ENCODE data around the gene PI3.
"Not testable (repeated sequence)": the region's sequence is repeated elsewhere in the genome, so short reads cannot be mapped to it uniquely, and the experiment has no call there.

Gene PI3, protein sequence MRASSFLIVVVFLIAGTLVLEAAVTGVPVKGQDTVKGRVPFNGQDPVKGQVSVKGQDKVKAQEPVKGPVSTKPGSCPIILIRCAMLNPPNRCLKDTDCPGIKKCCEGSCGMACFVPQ

DNA sequence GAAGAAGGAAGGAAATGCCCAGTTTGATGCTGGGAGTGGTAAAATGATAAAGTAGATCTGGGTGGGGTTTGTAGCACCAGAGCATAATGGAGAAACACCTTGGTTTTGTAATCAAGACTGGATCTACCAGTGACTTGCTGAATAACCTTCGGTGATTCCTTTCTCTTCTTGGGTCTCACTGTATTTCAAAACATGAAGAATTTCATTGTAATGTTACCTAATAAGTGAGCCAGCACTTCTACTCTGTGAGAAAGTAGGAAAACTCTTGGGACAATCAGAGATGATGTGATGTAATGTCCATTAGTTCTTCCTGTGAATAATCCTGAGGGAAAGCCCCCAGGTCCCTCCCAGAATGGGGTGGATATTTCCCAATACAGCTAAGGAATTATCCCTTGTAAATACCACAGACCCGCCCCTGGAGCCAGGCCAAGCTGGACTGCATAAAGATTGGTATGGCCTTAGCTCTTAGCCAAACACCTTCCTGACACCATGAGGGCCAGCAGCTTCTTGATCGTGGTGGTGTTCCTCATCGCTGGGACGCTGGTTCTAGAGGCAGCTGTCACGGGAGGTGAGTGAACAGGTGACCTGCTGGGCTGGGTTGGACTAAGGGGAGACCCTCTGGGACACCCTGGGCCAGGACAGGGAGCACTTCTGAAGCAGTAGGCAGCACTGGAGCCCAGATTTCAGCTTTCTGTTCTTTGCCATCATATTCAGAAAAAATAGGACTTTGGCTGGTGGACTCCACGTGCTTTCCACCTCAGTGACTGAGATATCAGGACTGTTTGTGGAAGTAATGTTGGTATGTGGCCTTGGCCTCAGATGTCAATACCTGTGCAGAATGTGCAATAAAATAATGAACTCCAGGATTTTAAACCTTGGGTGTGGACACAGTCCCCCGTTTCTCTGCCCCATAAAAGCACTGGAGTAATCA is at the start of gene PI3:
Gene PI3 (plus strand): TSS at position 469 of the 931 bp plus-strand sequence. CDS start 21 bp downstream, at position 490.
- Histone ChIP-seq H3K36me3 (replicated peaks) (no peaks in the 10 kb centered on the region), H3K9me3 (no peaks in the 10 kb centered on the region), H3K4me1 (no peaks in the 10 kb centered on the region), H3K27me3 (ENCODE audit: low read depth) (no peaks in the 10 kb centered on the region), H3K4me3 (no peak within 1 kb of the TSS)
- no peak for DNase-seq (ENCODE audit: low spot score in 2 of 2)
- in situ Hi-C loops (cut with MboI; ENCODE audit: low sequenced_read_pairs), result no loop called here

DNA sequence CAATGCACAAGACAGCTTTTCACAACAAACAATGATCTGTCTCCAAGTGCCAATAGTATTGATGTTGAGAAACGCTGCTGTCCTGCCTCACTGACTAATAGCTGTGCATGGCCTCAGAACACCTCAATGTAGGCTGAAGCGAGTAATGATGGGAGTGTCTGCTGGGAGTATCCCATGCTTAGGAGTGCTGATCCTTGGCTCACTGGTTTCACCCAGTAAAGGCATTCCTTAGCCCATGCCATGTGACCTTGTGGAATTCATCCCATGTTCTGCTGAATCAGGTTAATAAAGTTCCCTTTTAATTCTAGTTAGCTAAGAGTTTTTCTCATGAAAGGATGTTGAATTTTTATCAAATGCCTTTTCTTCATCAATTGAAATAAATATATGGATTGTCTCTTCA is 46.6 kb upstream of the PI3 start:
- no peaks in the 10 kb centered on the region for H3K4me1 ChIP-seq
- H3K36me3 ChIP-seq (replicated peaks), result no peaks in the 10 kb centered on the region
- no peak overlapping the region for H3K4me3 ChIP-seq
- H3K9me3 ChIP-seq, result no peaks in the 10 kb centered on the region
- H3K27me3 ChIP-seq (ENCODE audit: low read depth), result peaks cover 4% of the 10 kb centered on the region; the same call in 1 of the 2 replicates
- in situ Hi-C loops (cut with MboI; ENCODE audit: low sequenced_read_pairs), result no loop called here
- DNase-seq (ENCODE audit: low spot score in 2 of 2), result no peak

DNA sequence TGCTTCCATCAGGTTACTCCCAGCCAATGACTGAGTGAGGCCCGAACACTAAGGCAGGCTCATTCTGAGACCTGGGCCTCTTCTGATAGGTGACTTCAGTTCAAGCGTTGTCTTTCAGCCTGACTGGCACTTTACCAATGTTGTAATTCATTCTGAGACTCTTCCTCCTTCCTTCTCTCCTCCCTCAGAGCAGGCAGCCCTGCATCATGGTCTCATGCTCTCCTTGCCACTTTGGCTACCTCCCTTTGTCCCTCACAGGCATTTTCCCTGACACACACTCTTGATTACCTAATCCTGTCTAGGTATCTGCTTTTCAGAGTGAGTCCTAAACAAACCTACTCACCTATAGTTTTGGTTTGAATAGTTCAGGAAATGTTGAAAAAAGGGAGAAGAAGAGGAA is 37.8 kb upstream of the PI3 start:
- DNase-seq (ENCODE audit: low spot score in 2 of 2), result no peak
- in situ Hi-C loops (cut with MboI; ENCODE audit: low sequenced_read_pairs), result no loop called here
- Histone ChIP-seq H3K9me3 (no peaks in the 10 kb centered on the region), H3K36me3 (replicated peaks) (no peaks in the 10 kb centered on the region), H3K4me1 (no peaks in the 10 kb centered on the region), H3K4me3 (no peak overlapping the region), H3K27me3 (ENCODE audit: low read depth) (no peaks in the 10 kb centered on the region)

DNA sequence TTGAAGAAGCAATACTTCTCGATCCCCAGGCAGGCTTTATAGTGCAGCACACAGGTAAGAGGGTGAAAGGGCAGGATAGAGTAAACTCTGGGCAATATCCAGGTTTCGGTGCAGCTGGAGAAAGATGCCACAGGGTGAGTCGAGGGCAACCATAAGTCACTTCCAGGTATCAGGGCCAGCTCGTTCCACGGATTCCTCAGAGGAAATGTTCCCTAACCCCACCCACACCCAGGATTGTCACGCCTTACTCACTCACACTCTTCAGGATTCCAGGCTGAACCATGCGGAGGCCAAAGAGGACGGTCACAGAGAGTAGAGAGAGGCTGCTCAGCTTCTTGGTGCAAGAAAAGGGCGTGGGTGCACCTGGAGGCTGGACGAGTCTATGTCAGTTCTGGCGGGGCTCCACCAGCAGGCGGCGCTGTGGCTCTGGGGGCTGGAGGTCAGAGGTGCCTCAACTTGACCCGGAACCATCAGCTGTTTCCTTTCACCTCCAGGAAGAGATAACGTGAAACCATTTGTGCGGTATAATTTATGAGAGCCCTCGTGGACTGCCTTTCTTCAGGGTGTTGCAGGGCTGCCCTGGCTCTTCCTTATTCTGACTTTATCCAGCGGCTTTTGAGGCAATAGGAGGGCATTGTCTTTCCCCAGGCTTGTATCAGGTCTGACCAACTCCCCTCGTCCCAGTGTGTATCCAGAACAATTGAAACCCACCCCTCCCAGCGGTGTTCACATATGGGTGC is 36.0 kb upstream of the PI3 start:
- Histone ChIP-seq H3K4me3 (no peak overlapping the region), H3K9me3 (no peaks in the 10 kb centered on the region), H3K4me1 (no peaks in the 10 kb centered on the region), H3K27me3 (ENCODE audit: low read depth) (peaks cover under 1% of the 10 kb centered on the region; the same call in 1 of the 2 replicates), H3K36me3 (replicated peaks) (no peaks in the 10 kb centered on the region)
- peak; percentile 5 to 83 for DNase-seq (ENCODE audit: low spot score in 2 of 2)
- in situ Hi-C loops (cut with MboI; ENCODE audit: low sequenced_read_pairs), result no loop called here

DNA sequence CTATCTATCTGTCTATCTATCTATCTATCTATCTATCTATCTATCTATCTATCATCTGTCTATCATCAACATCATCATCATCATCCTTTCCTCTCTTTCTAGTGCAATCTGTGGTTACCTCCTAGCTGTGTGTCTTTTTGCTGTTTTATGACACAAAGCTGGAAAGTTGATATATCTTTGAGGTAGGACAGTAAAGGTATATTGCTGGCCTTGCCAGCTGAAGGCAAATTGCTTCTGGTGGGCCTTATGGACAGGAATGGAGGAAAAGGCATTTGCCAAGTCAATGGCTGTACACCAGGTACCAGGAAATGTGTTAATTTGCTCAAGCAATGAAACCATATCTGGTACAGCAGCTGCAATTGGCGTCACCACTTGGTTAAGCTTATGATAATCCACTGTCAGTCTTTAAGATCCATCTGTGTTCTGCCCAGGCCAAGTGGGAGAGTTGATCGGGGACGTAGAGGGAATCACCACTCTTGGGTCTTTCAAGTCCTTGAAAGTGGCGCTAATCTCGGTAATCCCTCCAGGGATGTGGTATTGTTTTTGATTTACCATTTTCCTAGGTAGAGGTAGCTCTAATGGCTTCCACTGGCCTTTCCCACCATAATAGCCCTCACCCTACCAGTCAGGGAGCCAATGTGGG is 34.8 kb upstream of the PI3 start:
- DNase-seq (ENCODE audit: low spot score in 2 of 2); H3K27me3 ChIP-seq (ENCODE audit: low read depth); H3K4me3 ChIP-seq; in situ Hi-C loops (cut with MboI; ENCODE audit: low sequenced_read_pairs); H3K36me3 ChIP-seq (replicated peaks); H3K4me1 ChIP-seq; H3K9me3 ChIP-seq: not testable (repeated sequence)

DNA sequence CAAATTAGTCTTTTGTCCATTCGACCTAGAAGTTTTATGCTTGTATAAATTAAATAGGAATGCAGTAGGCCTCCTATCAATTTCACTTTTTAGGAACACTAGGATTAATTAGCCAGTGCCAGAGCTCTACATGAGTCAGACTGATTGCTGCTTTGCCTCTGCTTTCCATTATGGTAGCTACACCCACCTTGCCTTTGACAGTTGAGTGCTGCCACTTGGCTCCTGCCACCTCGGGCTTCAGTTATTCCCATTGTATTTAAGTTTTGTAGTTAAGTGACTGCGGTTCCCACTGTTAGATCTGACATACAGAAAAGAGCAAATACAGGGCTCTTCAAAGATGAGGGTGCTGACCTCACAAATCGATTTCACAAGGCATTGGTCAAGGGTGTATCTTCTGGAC is 33.9 kb upstream of the PI3 start:
- Histone ChIP-seq H3K36me3 (replicated peaks) (no peaks in the 10 kb centered on the region), H3K4me3 (no peak overlapping the region), H3K9me3 (no peaks in the 10 kb centered on the region), H3K27me3 (ENCODE audit: low read depth) (peaks cover 9% of the 10 kb centered on the region), H3K4me1 (no peaks in the 10 kb centered on the region)
- in situ Hi-C loops (cut with MboI; ENCODE audit: low sequenced_read_pairs), result no loop called here
- no peak for DNase-seq (ENCODE audit: low spot score in 2 of 2)

DNA sequence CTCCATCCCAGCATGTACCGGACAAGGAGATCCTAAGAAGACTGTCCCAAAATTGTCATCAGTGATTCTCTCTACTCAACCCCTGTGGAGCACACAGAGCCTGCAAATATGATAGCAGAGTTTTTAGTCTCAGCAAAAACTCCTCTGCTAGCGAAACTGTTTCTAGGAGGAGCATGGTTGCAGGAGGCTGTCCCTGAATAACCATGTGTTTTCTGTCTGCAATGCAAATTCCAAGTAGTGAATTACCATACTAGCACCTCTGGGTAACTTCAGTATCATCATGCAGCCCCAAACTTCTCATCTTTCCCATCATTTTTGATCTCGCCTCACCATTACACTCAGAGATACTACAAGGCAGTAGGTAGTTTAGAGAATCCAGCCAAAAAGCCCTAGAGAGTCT is 25.6 kb upstream of the PI3 start:
- Histone ChIP-seq H3K36me3 (replicated peaks) (no peaks in the 10 kb centered on the region), H3K4me3 (no peak overlapping the region), H3K4me1 (no peaks in the 10 kb centered on the region), H3K9me3 (no peaks in the 10 kb centered on the region), H3K27me3 (ENCODE audit: low read depth) (peaks cover 5% of the 10 kb centered on the region)
- no peak for DNase-seq (ENCODE audit: low spot score in 2 of 2)
- in situ Hi-C loops (cut with MboI; ENCODE audit: low sequenced_read_pairs), result no loop called here

DNA sequence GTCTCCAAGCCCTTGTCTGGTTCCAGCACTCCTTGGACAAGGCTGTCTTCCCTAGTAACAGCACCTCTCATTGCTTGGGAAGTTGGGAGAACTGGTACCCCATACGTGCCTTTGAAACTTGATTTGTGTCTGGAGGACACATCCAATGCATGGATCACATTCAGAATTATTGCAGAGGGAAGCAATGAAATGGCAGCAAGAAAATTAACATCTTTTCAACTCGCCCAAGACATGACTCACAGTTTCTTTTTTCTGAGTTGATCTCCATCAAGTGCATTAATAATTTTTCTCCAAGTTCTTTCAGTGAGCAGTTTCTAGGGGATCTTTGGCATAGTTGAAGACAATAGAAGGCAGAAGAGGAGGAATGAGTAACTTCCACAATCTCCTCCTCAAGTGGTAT is 22.3 kb upstream of the PI3 start:
- Histone ChIP-seq H3K9me3 (no peaks in the 10 kb centered on the region), H3K4me3 (no peak overlapping the region), H3K36me3 (replicated peaks) (no peaks in the 10 kb centered on the region), H3K27me3 (ENCODE audit: low read depth) (no peaks in the 10 kb centered on the region), H3K4me1 (no peaks in the 10 kb centered on the region)
- in situ Hi-C loops (cut with MboI; ENCODE audit: low sequenced_read_pairs), result no loop called here
- no peak for DNase-seq (ENCODE audit: low spot score in 2 of 2)

DNA sequence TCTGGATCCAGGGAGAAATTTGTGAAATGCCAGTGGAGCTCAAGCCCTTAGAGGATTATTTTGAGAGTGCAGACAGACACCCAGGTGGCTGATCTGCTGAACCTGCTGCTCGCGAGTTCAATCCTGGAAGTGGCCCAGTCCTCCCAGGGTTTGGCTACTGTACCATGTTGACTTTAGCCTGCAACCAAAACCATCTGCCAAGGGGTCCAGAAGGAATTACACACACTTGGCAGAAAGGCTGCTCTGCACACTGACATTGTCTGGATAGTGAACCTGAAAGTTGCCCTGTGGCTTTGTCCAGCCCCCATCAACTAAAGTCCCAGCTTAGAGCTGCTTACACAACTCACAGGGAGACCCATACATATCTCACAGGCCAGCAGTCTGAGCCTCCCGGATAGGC is 21.6 kb upstream of the PI3 start:
- no peak for DNase-seq (ENCODE audit: low spot score in 2 of 2)
- no peaks in the 10 kb centered on the region for H3K4me1 ChIP-seq
- no peak overlapping the region for H3K4me3 ChIP-seq
- no peaks in the 10 kb centered on the region for H3K9me3 ChIP-seq
- no peaks in the 10 kb centered on the region for H3K27me3 ChIP-seq (ENCODE audit: low read depth)
- no peaks in the 10 kb centered on the region for H3K36me3 ChIP-seq (replicated peaks)
- in situ Hi-C loops (cut with MboI; ENCODE audit: low sequenced_read_pairs), result no loop called here

DNA sequence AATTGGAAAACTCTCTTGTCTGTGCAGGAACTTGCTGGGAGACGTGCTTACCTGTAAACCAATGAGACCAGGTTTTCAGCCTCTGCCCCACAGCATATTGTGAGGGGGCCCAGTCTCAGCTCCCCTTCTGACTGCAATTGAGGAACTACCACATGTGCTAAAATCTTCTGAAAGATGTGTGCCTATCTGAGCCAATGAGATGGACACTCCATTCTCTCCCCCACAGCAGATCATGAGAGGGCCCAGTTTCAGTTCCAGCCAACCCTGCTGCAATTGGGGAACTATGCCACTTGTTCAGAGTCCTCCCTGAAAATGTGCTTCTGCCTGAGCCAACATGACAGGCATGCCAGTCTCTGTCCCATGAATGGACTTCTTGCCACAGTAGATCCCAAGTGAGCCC is 20.9 kb upstream of the PI3 start:
- no peaks in the 10 kb centered on the region for H3K9me3 ChIP-seq
- DNase-seq (ENCODE audit: low spot score in 2 of 2), result no peak
- H3K36me3 ChIP-seq (replicated peaks), result no peaks in the 10 kb centered on the region

DNA sequence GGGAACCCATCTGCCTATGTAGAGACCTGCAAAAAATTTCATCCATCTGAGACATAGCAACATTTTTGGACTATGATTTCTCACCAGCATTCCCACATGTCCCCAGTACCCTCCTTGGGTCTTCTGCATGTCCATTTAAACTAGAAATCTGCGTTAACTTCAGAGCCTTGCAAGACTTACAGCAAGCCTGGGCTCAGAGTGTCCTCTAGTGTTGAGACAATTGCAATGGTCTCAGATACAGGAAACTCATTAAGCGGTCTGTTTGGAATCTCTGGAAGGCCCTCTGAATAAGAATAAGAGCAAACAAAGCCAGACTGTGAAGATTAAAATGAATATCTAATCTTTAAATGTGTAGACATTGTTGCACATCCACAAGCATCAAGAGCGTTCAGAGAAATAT is 20.5 kb upstream of the PI3 start:
- H3K36me3 ChIP-seq (replicated peaks), result no peaks in the 10 kb centered on the region
- no peak overlapping the region for H3K4me3 ChIP-seq
- H3K4me1 ChIP-seq, result no peaks in the 10 kb centered on the region
- no peaks in the 10 kb centered on the region for H3K27me3 ChIP-seq (ENCODE audit: low read depth)
- no peaks in the 10 kb centered on the region for H3K9me3 ChIP-seq
- DNase-seq (ENCODE audit: low spot score in 2 of 2), result no peak
- in situ Hi-C loops (cut with MboI; ENCODE audit: low sequenced_read_pairs), result no loop called here

More for the DNA sequence above, 20.9 kb upstream of the PI3 start:
- Histone ChIP-seq H3K4me1 (no peaks in the 10 kb centered on the region), H3K27me3 (ENCODE audit: low read depth) (no peaks in the 10 kb centered on the region), H3K4me3 (no peak overlapping the region)
- in situ Hi-C loops (cut with MboI; ENCODE audit: low sequenced_read_pairs), result no loop called here

DNA sequence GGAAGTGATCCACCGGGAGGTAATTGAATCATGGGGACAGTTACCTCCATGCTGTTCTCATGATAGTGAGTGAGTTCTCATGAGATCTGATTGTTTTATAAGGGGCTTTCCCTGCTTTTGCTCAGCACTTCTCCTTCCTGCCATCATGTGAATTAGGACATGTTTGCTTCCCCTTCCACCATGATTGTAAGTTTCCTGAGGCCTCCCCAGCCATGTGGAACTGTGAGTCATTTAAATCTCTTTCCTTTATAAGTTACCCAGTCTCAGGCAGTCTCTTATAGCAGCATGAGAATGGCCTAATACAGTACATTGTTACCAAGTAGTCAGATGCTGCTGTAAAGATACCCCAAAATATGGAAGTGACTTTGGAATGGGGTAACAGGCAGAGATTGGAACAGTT is 19.9 kb upstream of the PI3 start:
- DNase-seq (ENCODE audit: low spot score in 2 of 2); H3K27me3 ChIP-seq (ENCODE audit: low read depth); in situ Hi-C loops (cut with MboI; ENCODE audit: low sequenced_read_pairs); H3K36me3 ChIP-seq (replicated peaks); H3K9me3 ChIP-seq; H3K4me1 ChIP-seq; H3K4me3 ChIP-seq: not testable (repeated sequence)

DNA sequence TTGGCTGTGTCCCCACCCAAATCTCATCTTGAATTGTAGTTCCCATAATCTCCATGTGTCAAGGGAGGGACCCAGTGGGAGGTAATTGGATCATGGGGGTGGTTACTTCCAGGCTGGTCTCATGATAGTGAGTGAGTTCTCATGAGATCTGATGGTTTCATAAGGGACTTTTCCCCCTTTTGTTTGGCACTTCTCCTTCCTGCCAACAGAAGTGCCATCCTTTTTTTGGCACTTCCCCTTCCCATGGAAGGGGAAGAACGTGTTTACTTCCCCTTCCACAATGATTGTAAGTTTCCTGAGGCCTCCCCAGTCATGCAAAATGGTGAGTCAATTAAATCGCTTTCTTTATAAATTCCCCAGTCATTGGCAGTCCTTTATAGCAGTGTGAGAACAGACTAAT is 18.0 kb upstream of the PI3 start:
- H3K9me3 ChIP-seq, result no peaks in the 10 kb centered on the region
- H3K27me3 ChIP-seq (ENCODE audit: low read depth), result no peaks in the 10 kb centered on the region
- H3K36me3 ChIP-seq (replicated peaks), result no peaks in the 10 kb centered on the region
- no peak overlapping the region for H3K4me3 ChIP-seq
- DNase-seq (ENCODE audit: low spot score in 2 of 2), result no peak
- in situ Hi-C loops (cut with MboI; ENCODE audit: low sequenced_read_pairs), result no loop called here
- no peaks in the 10 kb centered on the region for H3K4me1 ChIP-seq

DNA sequence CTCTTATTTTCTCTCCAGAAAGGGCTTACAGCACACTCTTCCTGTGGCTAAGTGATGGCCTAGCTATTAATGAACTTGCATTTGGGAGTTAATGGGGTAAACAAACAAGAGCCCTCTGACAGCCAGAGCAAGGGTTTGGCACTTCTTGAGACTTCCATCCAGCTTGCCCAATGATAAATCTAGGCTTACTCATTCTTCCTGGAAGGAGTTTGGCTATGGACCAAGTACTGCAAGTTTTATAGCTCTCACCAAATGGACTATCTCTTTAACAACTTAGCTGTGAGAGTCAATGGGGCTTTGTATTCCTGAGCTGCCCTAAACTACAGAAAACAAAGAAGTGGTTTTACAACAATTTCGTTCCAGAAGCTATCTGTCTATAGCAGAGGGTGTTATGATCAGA is 16.7 kb upstream of the PI3 start:
- DNase-seq (ENCODE audit: low spot score in 2 of 2), result no peak
- no peak overlapping the region for H3K4me3 ChIP-seq
- H3K4me1 ChIP-seq, result no peaks in the 10 kb centered on the region
- H3K36me3 ChIP-seq (replicated peaks), result no peaks in the 10 kb centered on the region
- no peaks in the 10 kb centered on the region for H3K9me3 ChIP-seq
- in situ Hi-C loops (cut with MboI; ENCODE audit: low sequenced_read_pairs), result no loop called here
- no peaks in the 10 kb centered on the region for H3K27me3 ChIP-seq (ENCODE audit: low read depth)

All from HAP-1 (cell line).